ENCODE results near the gene MUC6. TPM values are rescaled to one million over a fixed set of nuclear protein-coding genes. Genes with fewer than 3 reads are reported as not detected.

MUC6 gene
- total and polyA plus RNA-seq, 2 of the 8 experiments (the other 6 are each of a cell fraction or from before 2014, with no cell fraction given): not detected

- no peaks in the 10 kb centered on the region for H3K4me1 ChIP-seq (replicated peaks in 1 of 4; ENCODE audit: control insufficient read depth in 3 of 4, insufficient read depth in 4 of 4, low read length in 3 of 4)
- H3K9ac ChIP-seq (replicated peaks in 1 of 4; ENCODE audit: extremely low read depth in 1 of 4, low read depth in 3 of 4, low read length in 3 of 4): no peak overlapping the region
- DNase-seq (ENCODE audit: low read depth in 1 of 2, low spot score in 2 of 2): no peak
- no peak overlapping the region for H2BK12ac ChIP-seq (ENCODE audit: low read depth, low read length)
- H2AK5ac ChIP-seq (ENCODE audit: low read depth, low read length): no peak overlapping the region
- ChIA-PET POLR2A (ENCODE audit: partially characterized antibody) (interaction anchor here (1.2 kb wide), 1 partner anchor 26 kb away, joined by 3 read pairs; no protein-coding TSS in a partner anchor), CTCF (ENCODE audit: partially characterized antibody) (interaction anchor here (1.2 to 2.3 kb wide), 4 partner anchors 10 to 110 kb away, joined by 4 to 11 read pairs (median 6); no protein-coding TSS in a partner anchor)
- H3K4me3 ChIP-seq (ENCODE audit: extremely low read depth in 1 of 4, insufficient read depth in 2 of 4, low read depth in 3 of 4, low read length in 4 of 4): no peak overlapping the region
- H2BK120ac ChIP-seq (replicated peaks; ENCODE audit: low read depth, low read length): no peak overlapping the region
- H4K91ac ChIP-seq (replicated peaks; ENCODE audit: insufficient read length, low read length): no peak overlapping the region
- H2BK20ac ChIP-seq (ENCODE audit: low read length): no peak overlapping the region
- H4K20me1 ChIP-seq (replicated peaks in 1 of 2; ENCODE audit: control insufficient read depth in 1 of 2, insufficient read depth in 2 of 2, low read length in 2 of 2): peaks cover 3 to 8% of the 10 kb centered on the region in 2 experiments
- H2BK15ac ChIP-seq (ENCODE audit: low read length): no peak overlapping the region
- no peak overlapping the region; the same call in 1 of the 2 replicates for H3K18ac ChIP-seq (ENCODE audit: extremely low read depth, low read length)
- H3K14ac ChIP-seq (ENCODE audit: insufficient read length): no peak overlapping the region
- FAIRE-seq: no peak
- no peaks in the 10 kb centered on the region for H3K23me2 ChIP-seq (ENCODE audit: low read depth, low read length)
- H3K56ac ChIP-seq (replicated peaks; ENCODE audit: insufficient read length, low read depth, low read length): no peak overlapping the region
- no peak overlapping the region for H2AFZ ChIP-seq (ENCODE audit: low read length)
- H3K4me2 ChIP-seq (ENCODE audit: insufficient read depth in 1 of 2, low read depth in 2 of 2, low read length in 2 of 2): no peak overlapping the region
- H3K27me3 ChIP-seq (replicated peaks in 1 of 4; ENCODE audit: control insufficient read depth in 3 of 4, extremely low read depth in 1 of 4, insufficient read depth in 3 of 4, low read length in 3 of 4): no peaks in the 10 kb centered on the region
- H4K5ac ChIP-seq (ENCODE audit: insufficient read length, low read depth, low read length): no peak overlapping the region
- peaks cover 2% of the 10 kb centered on the region; the same call in 1 of the 2 replicates for H3K79me1 ChIP-seq (ENCODE audit: low read depth, low read length)
- H3K9me3 ChIP-seq (ENCODE audit: insufficient read depth in 2 of 2, low read depth in 1 of 2, low read length in 1 of 2): no peaks in the 10 kb centered on the region
- WGBS, 2 experiments (ENCODE audit: extremely low coverage in 1 of 2, insufficient coverage in 1 of 2, insufficient read length in 1 of 2, insufficient replicate concordance in 2 of 2, low coverage in 1 of 2, low lambda C conversion rate in 2 of 2, missing lambda C conversion rate in 1 of 2): 89% methylated on average over 38 of the region's 38 CpGs; no CpG with 5 or more reads in 1 of the 2 experiments
- H3K79me2 ChIP-seq (ENCODE audit: control insufficient read depth in 1 of 2, insufficient read depth in 2 of 2, low read length in 2 of 2): no peaks in the 10 kb centered on the region; a peak in 1 of 4 replicates
- no peak overlapping the region for H2BK5ac ChIP-seq (ENCODE audit: low read depth, low read length)
- no peak overlapping the region for H3K27ac ChIP-seq (ENCODE audit: low read depth, low read length)
- no peak overlapping the region for H3K23ac ChIP-seq (ENCODE audit: insufficient read length)
- no peak overlapping the region for H4K8ac ChIP-seq (ENCODE audit: extremely low read depth, insufficient read depth, low read length)
- H3K36me3 ChIP-seq (ENCODE audit: control insufficient read depth in 2 of 4, insufficient read depth in 4 of 4, low read length in 3 of 4): peaks cover 18 to 38% (median 29%) of the 10 kb centered on the region in 4 experiments
- H3K4ac ChIP-seq (replicated peaks; ENCODE audit: insufficient read length, low read depth, low read length): no peak overlapping the region
- no peak for TF ChIP-seq RBBP5 (IDR thresholded peaks at IDR 0.05; ENCODE audit: borderline replicate concordance, low read depth, low read length)
- TF ChIP-seq SP1 (IDR thresholded peaks at IDR 0.05; ENCODE audit: low read depth, low read length): no peak
- TF ChIP-seq ATF2 (IDR thresholded peaks at IDR 0.05; ENCODE audit: low read length): no peak
- no peak for TF ChIP-seq TAF7 (optimal IDR thresholded peaks at IDR 0.05; ENCODE audit: borderline replicate concordance, low read depth, low read length)
Measured at GRCh38 chr11:1008001-1008802, 28.3 kb downstream of the MUC6 start.

All from H1 (cell line).